IMR-90 (cell line): ENCODE measurements around the gene RUNDC1. TPM values are rescaled to one million over a fixed set of nuclear protein-coding genes. Genes with fewer than 3 reads are reported as not detected.
A peak's percentile ranks its signal among the peaks of the same experiment; 100 is the strongest.

ENCODE experiments used
- ATAC-seq: fragments of 200-7000 bp; cut with Tn5 transposase; 2 replicates; pipeline ENCODE4 v1.9.1; 2020; ENCODE audit warnings: low read depth, mild to moderate bottlenecking, moderate library complexity
- BruUV-seq: library from RNA; stranded (reverse); fragments of 400-500 nt; replicated peaks from 2 replicates; lab custom pipeline; 2021; lab: Mats Ljungman, UMichigan
- CTCF ChIA-PET: fragments of 300-600 bp; formaldehyde crosslinking; extraction: SDS; loops from one replicate; lab custom pipeline; 2021; ENCODE audit warnings: antibody characterized with exemption; lab: Yijun Ruan, JAX
- POLR2A ChIA-PET: fragments of 300-600 bp; sonication (Branson Sonifier 250); formaldehyde crosslinking; loops from one replicate; lab custom pipeline; 2022; ENCODE audit warnings: antibody characterized with exemption; ENCODE audit not compliant: unreplicated experiment; lab: Charles Lee
- DNase-seq: peaks from one replicate; pipeline ENCODE4 v3.0.0; 2013
- H2AFZ ChIP-seq: replicated peaks from 2 replicates; pipeline ENCODE3; 2013; ENCODE audit warnings: low read length, mild to moderate bottlenecking; ENCODE audit not compliant: poor library complexity
- H2AK5ac ChIP-seq: 2 replicates; pipeline ENCODE4 v1.6.1; 2013; ENCODE audit warnings: low read depth, low read length, inconsistent platforms
- H2AK9ac ChIP-seq: replicated peaks from 2 replicates; pipeline ENCODE3; 2013; ENCODE audit warnings: mild to moderate bottlenecking, low read depth, low read length, moderate library complexity; ENCODE audit not compliant: poor library complexity
- H2BK120ac ChIP-seq: 2 replicates; pipeline ENCODE4 v1.6.1; 2013; ENCODE audit warnings: low read depth, low read length, inconsistent platforms
- H2BK15ac ChIP-seq: 3 replicates; pipeline ENCODE4 v1.6.1; 2013; ENCODE audit warnings: low read depth, low read length, inconsistent platforms
- H2BK20ac ChIP-seq: 2 replicates; pipeline ENCODE4 v1.6.1; 2013; ENCODE audit warnings: low read depth, mild to moderate bottlenecking, inconsistent platforms, low read length, moderate library complexity
- H2BK5ac ChIP-seq: 2 replicates; pipeline ENCODE4 v1.6.1; 2013; ENCODE audit warnings: mild to moderate bottlenecking, low read depth, low read length, inconsistent platforms; ENCODE audit not compliant: poor library complexity, severe bottlenecking
- H3K14ac ChIP-seq: replicated peaks from 2 replicates; pipeline ENCODE4 v1.6.1; 2013; ENCODE audit warnings: low read depth, low read length, inconsistent platforms
- H3K18ac ChIP-seq: 2 replicates; pipeline ENCODE4 v1.6.1; 2013; ENCODE audit warnings: low read depth, low read length, control low read depth
- H3K23ac ChIP-seq: 2 replicates; pipeline ENCODE4 v1.6.1; 2013; ENCODE audit warnings: low read depth, low read length, inconsistent platforms
- H3K27ac ChIP-seq: 2 replicates; pipeline ENCODE4 v1.5.1; 2013; ENCODE audit warnings: mild to moderate bottlenecking, control low read depth, low read length; ENCODE audit not compliant: insufficient read depth
- H3K27me3 ChIP-seq: 2 replicates; pipeline ENCODE4 v1.6.1; 2013; ENCODE audit warnings: low read length; ENCODE audit not compliant: control insufficient read depth, insufficient read depth
- H3K36me3 ChIP-seq: 2 replicates; pipeline ENCODE4 v1.6.1; 2013; ENCODE audit warnings: low read length, mixed read lengths; ENCODE audit not compliant: control insufficient read depth, insufficient read depth
- H3K4ac ChIP-seq: 2 replicates; pipeline ENCODE4 v1.6.1; 2013; ENCODE audit warnings: low read depth, low read length, inconsistent platforms
- H3K4me1 ChIP-seq: 2 replicates; pipeline ENCODE4 v1.6.1; 2013; ENCODE audit warnings: low read length, mixed read lengths; ENCODE audit not compliant: control insufficient read depth, insufficient read depth
- H3K4me2 ChIP-seq: 2 replicates; pipeline ENCODE4 v1.6.1; 2013; ENCODE audit warnings: low read depth, mild to moderate bottlenecking, control low read depth, low read length, moderate library complexity
- H3K4me3 ChIP-seq: 2 replicates; pipeline ENCODE4 v1.5.1; 2013; ENCODE audit warnings: low read depth, mild to moderate bottlenecking, control low read depth, low read length, moderate library complexity; ENCODE audit not compliant: insufficient read depth
- H3K56ac ChIP-seq: 2 replicates; pipeline ENCODE4 v1.6.1; 2013; ENCODE audit warnings: low read length, inconsistent platforms; ENCODE audit not compliant: insufficient read depth; ENCODE audit errors: extremely low read depth
- H3K79me1 ChIP-seq, 2 experiments: 2 replicates each; pipeline ENCODE4 v1.6.1; 2013; ENCODE audit warnings: low read length in 2 of 2, inconsistent platforms in 1 of 2, low read depth in 1 of 2
- H3K9ac ChIP-seq: 2 replicates; pipeline ENCODE4 v1.6.1; 2013; ENCODE audit warnings: low read depth, low read length, control low read depth
- H3K9me1 ChIP-seq: 2 replicates; pipeline ENCODE4 v1.6.1; 2013; ENCODE audit warnings: low read length, inconsistent platforms; ENCODE audit not compliant: insufficient read depth
- H3K9me3 ChIP-seq: 2 replicates; pipeline ENCODE4 v1.6.1; 2013; ENCODE audit warnings: low read length; ENCODE audit not compliant: control insufficient read depth, insufficient read depth
- H4K20me1 ChIP-seq: 2 replicates; pipeline ENCODE4 v1.6.1; 2013; ENCODE audit warnings: low read length, inconsistent platforms; ENCODE audit not compliant: insufficient read depth
- H4K5ac ChIP-seq: 2 replicates; pipeline ENCODE4 v1.6.1; 2013; ENCODE audit warnings: mild to moderate bottlenecking, low read depth, low read length, control low read depth
- H4K8ac ChIP-seq, 2 experiments: 2 replicates each; pipeline ENCODE4 v1.6.1; 2013; ENCODE audit warnings: low read depth in 2 of 2, low read length in 2 of 2, control low read depth in 1 of 2, inconsistent platforms in 1 of 2
- H4K91ac ChIP-seq: 2 replicates; pipeline ENCODE4 v1.6.1; 2013; ENCODE audit warnings: low read depth, low read length, inconsistent platforms; ENCODE audit not compliant: insufficient read depth
- CHD1 ChIP-seq: IDR thresholded peaks from 2 replicates; pipeline ENCODE4 v1.6.1; 2012; ENCODE audit warnings: low read depth, low read length, improper control_type of control experiment
- FOS ChIP-seq: fragments of 150-350 bp; IDR thresholded peaks from 2 replicates; pipeline ENCODE4 v1.6.1; 2016; ENCODE audit warnings: low read depth, low read length
- MAFK ChIP-seq: IDR thresholded peaks from 2 replicates; pipeline ENCODE4 v1.6.1; 2012; ENCODE audit warnings: low read depth, low read length, improper control_type of control experiment
- MAZ ChIP-seq: IDR thresholded peaks from 2 replicates; pipeline ENCODE4 v1.6.1; 2012; ENCODE audit warnings: low read depth, mild to moderate bottlenecking, low read length, improper control_type of control experiment, moderate library complexity, borderline replicate concordance
- MXI1 ChIP-seq: IDR thresholded peaks from 2 replicates; pipeline ENCODE4 v1.6.1; 2012; ENCODE audit warnings: low read depth, mild to moderate bottlenecking, low read length, moderate library complexity, borderline replicate concordance
- RAD21 ChIP-seq: IDR thresholded peaks from 2 replicates; pipeline ENCODE4 v1.6.1; 2012; ENCODE audit warnings: low read length, improper control_type of control experiment
- RFX5 ChIP-seq: IDR thresholded peaks from 2 replicates; pipeline ENCODE4 v1.8.0; 2012; ENCODE audit warnings: low read depth, mild to moderate bottlenecking, low read length, moderate library complexity
- SMC3 ChIP-seq: fragments of 150-350 bp; IDR thresholded peaks from 2 replicates; pipeline ENCODE4 v1.6.1; 2016; ENCODE audit warnings: low read depth, mild to moderate bottlenecking, antibody characterized with exemption, low read length, moderate library complexity
- WGBS, 2 experiments: methylation state at CpG; one replicate each; pipeline versions ENCODE4 v1.1.5 to v1.1.7; 2013; ENCODE audit warnings: missing lambda C conversion rate in 2 of 2; ENCODE audit not compliant: insufficient read length in 1 of 2; ENCODE audit errors: extremely low coverage in 2 of 2; 5-methylcytosine and 5-hydroxymethylcytosine counted together
- dilution Hi-C: fragments of 300-500 bp; cut with HindIII; formaldehyde crosslinking; loops from one replicate; pipeline ENCODE4 v1.14.3; 2018; ENCODE audit warnings: low sequenced_read_pairs; ENCODE audit not compliant: unreplicated experiment
- in situ Hi-C: fragments of 300-500 bp; cut with MboI; formaldehyde crosslinking; loops from 3 replicates; pipeline ENCODE4 v1.14.3; 2019; ENCODE audit warnings: low sequenced_read_pairs, inconsistent platforms, mixed read lengths
- intact Hi-C: fragments of 100-400 bp; cut with micrococcal nuclease; formaldehyde crosslinking; loops from 2 replicates; pipeline ENCODE4 v1.10.0; 2022
- polyA plus RNA-seq, 3 experiments: library from polyadenylated mRNA; depleted of rRNA; stranded (reverse); fragments of >200 nt; gene quantifications; 2 replicates each; pipeline ENCODE4 v1.2.3, GENCODE V29; 2012; ENCODE audit warnings: low replicate concordance in 1 of 3
- total RNA-seq: library from RNA; depleted of rRNA; stranded (reverse); fragments of >200 nt; gene quantifications from 2 replicates; pipeline ENCODE4 v1.2.3, GENCODE V29; 2012
- TF ChIP-seq, protein P1 (sequence below): fragments of 150-350 bp; IDR thresholded peaks from 2 replicates; pipeline ENCODE4 v1.6.1; 2016; ENCODE audit warnings: low read depth, mild to moderate bottlenecking, low read length, moderate library complexity, borderline replicate concordance

Gene RUNDC1
- total and polyA plus RNA-seq, 2 of the 4 experiments (the other 2 are of a cell fraction): 7.0 to 7.9 TPM

DNA sequence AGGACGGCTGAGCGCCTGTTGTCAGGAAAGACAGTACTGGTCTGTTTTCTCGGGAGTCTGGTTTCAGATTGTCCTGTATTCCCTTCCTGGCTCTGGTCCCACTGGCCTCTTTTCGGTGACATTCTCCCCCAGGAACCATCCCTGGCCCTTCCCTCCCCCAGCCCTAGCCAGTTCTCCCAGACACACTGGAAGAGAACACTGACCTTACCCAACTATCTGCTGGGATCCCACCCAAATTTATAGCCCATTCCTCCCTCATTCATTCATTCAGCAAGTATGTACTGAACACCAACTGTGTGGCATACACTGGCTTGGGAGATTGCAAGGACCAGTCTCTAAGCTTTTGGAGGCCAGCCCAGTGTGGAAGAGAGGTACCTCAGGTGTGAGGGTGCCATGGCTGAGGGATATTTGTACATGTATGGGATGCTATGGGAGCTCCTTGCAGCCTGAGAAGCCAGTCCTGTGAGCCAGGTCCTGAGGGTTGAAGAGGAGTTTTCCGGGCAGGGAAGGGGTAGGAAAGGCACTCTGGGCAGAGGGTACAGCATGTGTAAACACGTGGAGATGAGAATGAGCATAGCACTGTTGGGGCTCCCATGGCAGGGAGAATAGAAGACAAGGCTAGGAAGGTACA is 49.9 kb downstream of the RUNDC1 start:
- Histone ChIP-seq H3K18ac (no peak overlapping the region), H3K56ac (no peak overlapping the region), H2AK5ac (peak overlapping the region; percentile 20; the same call in 1 of the 2 replicates), H4K8ac (peak overlapping the region; percentile 17 to 47; a peak in 1 of 4 replicates), H3K4me3 (no peak overlapping the region), H3K9me3 (no peaks in the 10 kb centered on the region), H3K23ac (no peak overlapping the region), H4K20me1 (no peaks in the 10 kb centered on the region), H3K27ac (no peak overlapping the region), H3K9ac (no peak overlapping the region), H2BK5ac (no peak overlapping the region), H3K79me1 (no peaks in the 10 kb centered on the region), H2BK120ac (no peak overlapping the region), H3K4me2 (no peak overlapping the region), H2AFZ (peak overlapping the region; percentile 81), H2BK20ac (no peak overlapping the region; the same call in 1 of the 2 replicates), H3K4ac (no peak overlapping the region; the same call in 1 of the 2 replicates), H2AK9ac (no peak overlapping the region), H3K4me1 (peaks cover 6% of the 10 kb centered on the region; the same call in 1 of the 2 replicates), H4K5ac (no peak overlapping the region), H4K91ac (no peak overlapping the region), H3K14ac (peak overlapping the region; percentile 71), H3K27me3 (peaks cover 2% of the 10 kb centered on the region; the same call in 1 of the 2 replicates), H2BK15ac (no peak overlapping the region), H3K9me1 (no peaks in the 10 kb centered on the region; the same call in 1 of the 2 replicates), H3K36me3 (no peaks in the 10 kb centered on the region)
- 80% methylated on average over 1 of the region's 6 CpGs; no CpG with 5 or more reads in 1 of the 2 experiments for WGBS, 2 experiments
- BruUV-seq: no TSS peak
- intact Hi-C loops: no loop called here
- ChIA-PET POLR2A (no interaction called here), CTCF (no interaction called here)
- TF ChIP-seq, protein P1, sequence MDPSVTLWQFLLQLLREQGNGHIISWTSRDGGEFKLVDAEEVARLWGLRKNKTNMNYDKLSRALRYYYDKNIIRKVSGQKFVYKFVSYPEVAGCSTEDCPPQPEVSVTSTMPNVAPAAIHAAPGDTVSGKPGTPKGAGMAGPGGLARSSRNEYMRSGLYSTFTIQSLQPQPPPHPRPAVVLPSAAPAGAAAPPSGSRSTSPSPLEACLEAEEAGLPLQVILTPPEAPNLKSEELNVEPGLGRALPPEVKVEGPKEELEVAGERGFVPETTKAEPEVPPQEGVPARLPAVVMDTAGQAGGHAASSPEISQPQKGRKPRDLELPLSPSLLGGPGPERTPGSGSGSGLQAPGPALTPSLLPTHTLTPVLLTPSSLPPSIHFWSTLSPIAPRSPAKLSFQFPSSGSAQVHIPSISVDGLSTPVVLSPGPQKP: no peak
- TF ChIP-seq RAD21 (no peak), MAZ (no peak), MXI1 (no peak), SMC3 (no peak), CHD1 (no peak), RFX5 (no peak), MAFK (no peak), FOS (no peak)
- no peak for DNase-seq
- in situ Hi-C loops: no loop called here
- dilution Hi-C loops: no loop called here
- ATAC-seq: no peak
